Activated CD8-positive, alpha-beta memory T cell treated with anti-CD3 and anti-CD28 coated beads, Interleukin-2, amount 50 U/mL, for 48 hours (primary cell): ENCODE measurements around the gene RNF224.

Experiments used
- DNase-seq: peaks from one replicate; pipeline ENCODE4 v3.0.0-alpha.2; 2020

The RNF224 gene

DNA sequence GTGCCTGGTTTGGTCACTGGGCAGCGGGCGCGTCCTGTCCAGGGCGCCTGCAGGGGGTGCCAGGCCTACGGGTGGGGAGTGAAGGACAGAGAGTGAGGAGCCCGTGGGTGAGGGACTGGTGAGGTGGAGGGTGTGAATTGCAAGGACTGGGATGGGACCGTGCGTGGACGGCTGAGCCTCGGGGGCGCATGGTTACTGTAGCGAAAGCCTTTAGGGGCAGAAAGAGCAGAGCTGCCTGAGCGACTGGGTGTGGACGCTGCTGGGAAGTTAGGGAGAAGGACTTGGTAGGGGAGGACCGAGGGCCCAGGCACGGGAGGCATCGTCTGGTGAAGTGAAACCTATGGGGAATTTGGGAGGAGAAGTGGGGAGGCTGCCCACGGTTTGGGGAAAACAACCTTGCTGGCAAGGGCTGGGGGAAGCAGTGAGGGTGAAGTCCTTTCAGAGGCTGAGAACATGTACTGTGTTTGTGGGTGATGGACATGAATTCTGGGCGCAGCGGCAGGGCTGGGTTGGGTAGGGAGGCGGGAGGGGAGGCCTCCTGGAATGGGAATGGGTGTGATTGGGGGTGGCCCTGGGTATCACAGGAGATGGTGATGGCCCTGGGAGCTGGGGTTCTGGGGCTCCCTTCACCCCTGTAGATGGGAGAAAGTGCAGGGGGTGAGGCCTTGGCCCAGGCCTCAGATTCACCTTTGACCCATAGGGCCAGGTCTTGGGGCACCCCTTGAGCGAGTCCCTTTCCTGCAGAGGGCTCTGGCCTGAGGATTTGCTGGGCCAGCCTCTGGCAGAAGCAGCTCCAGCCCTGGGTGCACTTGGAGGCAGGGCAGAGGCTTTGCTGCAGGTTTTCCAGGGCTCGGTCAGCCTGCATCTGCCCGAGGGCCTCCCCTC, 48.5 kb downstream of the RNF224 start:
- DNase-seq, result no peak

DNA sequence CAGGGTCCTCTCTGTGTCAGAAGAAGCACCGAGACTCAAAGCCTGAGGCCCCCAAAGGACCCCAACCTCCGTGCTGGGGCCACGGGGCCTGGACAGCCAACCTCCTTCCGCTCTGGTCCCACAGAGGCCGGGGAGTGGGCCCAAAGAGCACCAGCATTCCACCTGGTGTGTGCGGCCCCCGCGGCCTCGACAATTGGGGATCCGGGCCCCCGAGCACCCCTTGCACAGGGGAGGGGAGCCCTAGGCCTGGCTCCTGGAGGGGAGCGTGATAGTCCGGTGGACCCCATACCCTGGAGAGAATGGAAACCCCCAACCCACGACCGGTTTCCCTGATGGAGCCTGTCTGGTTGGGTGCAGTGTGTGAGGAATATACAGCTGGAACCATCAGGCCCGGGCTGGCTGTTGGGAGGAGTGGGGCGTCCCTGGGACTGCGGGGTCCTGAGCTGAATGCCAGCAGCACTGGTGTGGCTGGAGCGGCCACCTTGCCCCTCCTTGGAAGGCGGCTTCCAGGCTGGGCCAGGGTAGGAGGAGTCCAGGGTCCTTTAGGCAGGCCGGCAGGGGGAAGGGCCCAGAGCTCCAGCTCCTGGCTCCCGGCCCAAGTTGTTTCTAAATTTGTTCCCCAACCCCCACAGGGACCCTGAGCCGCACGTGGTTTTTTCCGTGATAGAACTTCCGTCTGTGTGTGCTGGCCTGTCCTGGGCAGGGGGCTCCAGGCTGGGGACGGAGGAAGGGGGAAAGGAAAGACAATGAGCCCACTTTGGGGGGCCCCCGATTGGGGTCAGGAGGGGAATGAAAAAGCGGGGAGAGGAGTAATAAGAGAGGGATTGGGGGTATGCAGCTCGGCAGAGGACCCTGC, 49.4 kb downstream of the RNF224 start:
- no peak for DNase-seq

DNA sequence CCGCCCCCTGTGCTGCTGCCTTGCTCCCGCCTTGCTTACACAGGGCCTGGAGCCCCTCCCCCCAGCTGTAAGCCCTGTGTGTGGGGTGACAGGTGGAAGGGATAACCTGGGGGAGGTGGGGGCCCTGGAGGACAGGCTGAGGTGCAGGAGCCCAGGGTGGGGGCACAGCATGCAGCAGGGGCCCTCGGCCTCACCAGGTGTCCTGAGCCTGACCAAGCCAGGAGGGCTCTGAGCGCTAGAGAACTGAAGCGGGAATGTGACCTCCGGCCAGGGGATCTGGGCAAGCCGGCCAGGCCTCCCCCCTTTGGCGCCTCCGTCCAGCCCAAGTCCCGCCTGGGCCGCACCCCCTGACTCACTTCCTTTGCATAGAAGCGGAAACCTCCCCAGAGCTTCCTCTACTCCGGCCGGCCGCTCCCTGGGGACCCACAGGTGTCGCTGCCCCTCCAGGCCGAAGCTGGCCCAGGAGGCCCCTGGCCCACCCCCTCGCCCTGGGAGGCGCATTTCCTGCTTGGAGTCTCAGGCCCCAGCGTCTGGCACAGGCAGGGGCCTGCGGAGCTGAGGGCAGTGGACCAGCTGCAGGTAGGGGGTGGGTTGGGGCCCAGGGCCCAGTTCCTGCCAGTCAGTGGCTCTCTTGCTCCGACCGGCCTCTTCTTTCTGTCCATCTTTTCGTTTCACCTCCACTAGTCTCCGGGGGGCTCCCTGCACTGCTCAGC, 50.2 kb downstream of the RNF224 start, which contains the start of gene TOR4A:
Gene TOR4A (plus strand): TSS at position 398 of the 713 bp plus-strand sequence. CDS start 964 bp downstream, outside the sequence.
- DNase-seq, result peak; percentile 82

DNA sequence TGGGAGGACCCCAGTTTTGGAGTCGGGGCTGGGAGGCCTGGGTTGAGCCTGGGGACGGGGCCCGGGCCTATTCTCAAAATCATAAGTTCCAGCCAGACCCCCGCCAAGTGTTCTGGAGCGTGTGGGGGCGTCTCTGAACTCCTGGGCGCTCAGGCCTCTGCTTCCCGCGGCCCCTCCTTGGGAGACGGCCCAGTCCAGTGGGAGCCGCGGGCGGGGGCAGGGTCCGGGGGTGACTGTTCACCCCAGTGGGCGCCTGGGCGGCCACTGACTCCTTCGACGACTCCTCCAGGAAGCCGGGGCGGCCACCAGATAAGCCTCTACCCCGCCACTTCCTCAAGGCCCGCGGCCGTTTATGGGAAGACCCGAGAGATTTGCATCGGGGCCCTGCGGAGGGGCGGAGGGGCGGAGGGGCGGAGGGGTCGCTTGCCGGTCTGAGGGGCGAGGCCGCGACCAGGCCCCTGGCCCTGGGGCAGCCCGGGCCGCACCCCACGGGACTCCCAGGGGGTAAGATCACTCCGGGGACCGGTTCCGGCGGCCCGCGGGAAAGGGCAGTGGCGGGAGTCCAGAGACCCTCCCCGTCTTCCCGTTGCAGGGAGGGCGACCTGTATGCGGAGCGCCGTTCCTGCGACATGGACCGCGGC, 50.9 kb downstream of the RNF224 start:
- DNase-seq, result no peak
